ENCODE measurements around the gene ELP6.
"Not testable (repeated sequence)": the region's sequence is repeated elsewhere in the genome, so short reads cannot be mapped to it uniquely, and the experiment has no call there.

DNA sequence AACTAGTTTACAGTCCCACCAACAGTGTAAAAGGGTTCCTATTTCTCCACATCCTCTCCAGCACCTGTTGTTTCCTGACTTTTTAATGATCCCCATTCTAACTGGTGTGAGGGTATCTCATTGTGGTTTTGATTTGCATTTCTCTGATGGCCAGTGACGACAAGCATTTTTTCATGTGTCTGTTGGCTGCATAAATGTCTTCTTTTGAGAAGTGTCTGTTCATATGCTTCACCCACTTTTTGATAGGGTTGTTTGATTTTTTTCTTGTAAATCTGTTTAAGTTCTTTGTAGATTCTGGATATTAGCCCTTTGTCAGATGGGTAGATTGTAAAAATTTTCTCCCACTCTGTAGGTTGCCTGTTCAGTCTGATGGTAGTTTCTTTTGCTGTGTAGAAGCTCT is 45.2 kb downstream of the ELP6 start:
- TF ChIP-seq, protein P1, sequence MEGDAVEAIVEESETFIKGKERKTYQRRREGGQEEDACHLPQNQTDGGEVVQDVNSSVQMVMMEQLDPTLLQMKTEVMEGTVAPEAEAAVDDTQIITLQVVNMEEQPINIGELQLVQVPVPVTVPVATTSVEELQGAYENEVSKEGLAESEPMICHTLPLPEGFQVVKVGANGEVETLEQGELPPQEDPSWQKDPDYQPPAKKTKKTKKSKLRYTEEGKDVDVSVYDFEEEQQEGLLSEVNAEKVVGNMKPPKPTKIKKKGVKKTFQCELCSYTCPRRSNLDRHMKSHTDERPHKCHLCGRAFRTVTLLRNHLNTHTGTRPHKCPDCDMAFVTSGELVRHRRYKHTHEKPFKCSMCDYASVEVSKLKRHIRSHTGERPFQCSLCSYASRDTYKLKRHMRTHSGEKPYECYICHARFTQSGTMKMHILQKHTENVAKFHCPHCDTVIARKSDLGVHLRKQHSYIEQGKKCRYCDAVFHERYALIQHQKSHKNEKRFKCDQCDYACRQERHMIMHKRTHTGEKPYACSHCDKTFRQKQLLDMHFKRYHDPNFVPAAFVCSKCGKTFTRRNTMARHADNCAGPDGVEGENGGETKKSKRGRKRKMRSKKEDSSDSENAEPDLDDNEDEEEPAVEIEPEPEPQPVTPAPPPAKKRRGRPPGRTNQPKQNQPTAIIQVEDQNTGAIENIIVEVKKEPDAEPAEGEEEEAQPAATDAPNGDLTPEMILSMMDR (IDR thresholded peaks at IDR 0.05; ENCODE audit: poor library complexity) = not testable (repeated sequence)
- TF ChIP-seq EZH2 (IDR thresholded peaks at IDR 0.05; ENCODE audit: borderline replicate concordance); EZH2phosphoT487 (IDR thresholded peaks at IDR 0.05; ENCODE audit: low read depth, severe bottlenecking, unreplicated experiment): not testable (repeated sequence)
